ENCODE results near the gene TNIP1.

- TF ChIP-seq CTCF (IDR thresholded peaks at IDR 0.05; ENCODE audit: poor library complexity) (no peak), EZH2 (IDR thresholded peaks at IDR 0.05; ENCODE audit: borderline replicate concordance) (no peak), EZH2phosphoT487 (IDR thresholded peaks at IDR 0.05; ENCODE audit: low read depth, severe bottlenecking, unreplicated experiment) (no peak)
Measured at GRCh38 chr5:151080613-151081430, at the start of gene TNIP1.
